HepG2 (cell line): Measurements from ENCODE around the gene TFF2. TPM values are rescaled to one million over a fixed set of nuclear protein-coding genes. Genes with fewer than 3 reads are reported as not detected.

Experiments used
- ATAC-seq: fragments of 200-7000 bp; cut with Tn5 transposase; 3 replicates; pipeline ENCODE4 v1.9.1; 2020; ENCODE audit warnings: mild to moderate bottlenecking, moderate library complexity
- BruUV-seq: library from RNA; stranded (reverse); fragments of 400-500 nt; replicated peaks from 2 replicates; lab custom pipeline; 2021; lab: Mats Ljungman, UMichigan
- CTCF ChIA-PET: fragments of 300-600 bp; formaldehyde crosslinking; extraction: SDS; loops from one replicate; lab custom pipeline; 2021; ENCODE audit warnings: low total read pairs, inconsistent platforms, low intra/inter-chr PET ratio; lab: Yijun Ruan, JAX
- POLR2A ChIA-PET: fragments of 350-600 bp; sonication (Branson Sonifier 250); formaldehyde crosslinking; loops from one replicate; lab custom pipeline; 2020; ENCODE audit warnings: antibody characterized with exemption, inconsistent platforms; lab: Yijun Ruan, JAX
- DNase-seq: peaks from one replicate; pipeline ENCODE4 v3.0.0-alpha.2; 2015; ENCODE audit warnings: low spot score
- FAIRE-seq: peaks from 3 replicates; lab custom pipeline; 2011; peaks lifted over from hg19 to GRCh38; lab: Jason Lieb, UNC
- H2AFZ ChIP-seq: one replicate; pipeline ENCODE4 v1.6.1; 2011; ENCODE audit warnings: low read length, inconsistent platforms
- H3K27ac ChIP-seq: fragments of 300-600 bp; 3 replicates; pipeline ENCODE4 v1.8.0; 2011; ENCODE audit warnings: mixed run types, mild to moderate bottlenecking, mixed read lengths, low read length, inconsistent platforms; ENCODE audit not compliant: insufficient read depth; ENCODE audit errors: extremely low read length
- H3K27me3 ChIP-seq, 2 experiments: fragments of 200-600 bp in 1 of 2; 2 replicates in 1 of 2; 3 replicates in 1 of 2; pipeline versions ENCODE4 v1.6.0 to v1.8.0; 2011; ENCODE audit warnings: low read length in 2 of 2, mild to moderate bottlenecking in 2 of 2, moderate library complexity in 2 of 2, inconsistent platforms in 1 of 2; ENCODE audit not compliant: insufficient read depth in 2 of 2, control insufficient read depth in 1 of 2
- H3K36me3 ChIP-seq, 2 experiments: fragments of 200-600 bp in 1 of 2; replicated peaks in 1 of 2; 2 replicates in 1 of 2; 3 replicates in 1 of 2; pipeline versions ENCODE4 v1.5.1 to v1.8.0; 2011; ENCODE audit warnings: low read length in 2 of 2, inconsistent platforms in 1 of 2; ENCODE audit not compliant: insufficient read depth in 2 of 2, control insufficient read depth in 1 of 2
- H3K4me1 ChIP-seq: 2 replicates; pipeline ENCODE4 v1.5.1; 2012; ENCODE audit warnings: low read length, inconsistent platforms; ENCODE audit not compliant: insufficient read depth
- H3K4me2 ChIP-seq: 2 replicates; pipeline ENCODE4 v1.6.0; 2011; ENCODE audit warnings: low read depth, low read length, inconsistent platforms
- H3K4me3 ChIP-seq, 3 experiments: fragments of 200-600 bp in 1 of 3; sonication (generic), shearing (Covaris generic) in 1 of 3; replicated peaks in 1 of 3; 2 replicates each; pipeline ENCODE4 v1.5.1; 2011 to 2016; ENCODE audit warnings: low read length in 3 of 3, inconsistent platforms in 2 of 3, low read depth in 2 of 3, mild to moderate bottlenecking in 2 of 3, control low read depth in 1 of 3, mixed read lengths in 1 of 3; ENCODE audit not compliant: insufficient read depth in 1 of 3
- H3K79me2 ChIP-seq: one replicate; pipeline ENCODE4 v1.6.1; 2011; ENCODE audit warnings: low read length, inconsistent platforms; ENCODE audit not compliant: insufficient read depth
- H3K9ac ChIP-seq: 2 replicates; pipeline ENCODE4 v1.6.0; 2011; ENCODE audit warnings: mild to moderate bottlenecking, low read depth, low read length, inconsistent platforms; ENCODE audit not compliant: insufficient read depth
- H3K9me3 ChIP-seq: 2 replicates; pipeline ENCODE4 v1.5.1; 2012; ENCODE audit warnings: mild to moderate bottlenecking, low read length
- H4K20me1 ChIP-seq: 2 replicates; pipeline ENCODE4 v1.6.0; 2011; ENCODE audit warnings: inconsistent platforms, mild to moderate bottlenecking, low read length, moderate library complexity; ENCODE audit not compliant: insufficient read depth
- KLF16 ChIP-seq, 2 experiments: sonication (generic) in 1 of 2; formaldehyde crosslinking in 1 of 2; IDR thresholded peaks; 2 replicates each; pipeline versions ENCODE4 v1.6.1 to v1.8.0; 2016 to 2023; ENCODE audit warnings: missing genetic modification reagents in 2 of 2, missing compliant biosample characterization in 1 of 2
- NFE2 ChIP-seq: sonication (generic); formaldehyde crosslinking; IDR thresholded peaks from 2 replicates; pipeline ENCODE4 v1.4.0; 2020; ENCODE audit warnings: missing genetic modification reagents
- RXRB ChIP-seq: IDR thresholded peaks from 2 replicates; pipeline ENCODE4 v1.6.1; 2016; ENCODE audit warnings: borderline replicate concordance, missing genetic modification reagents, missing compliant biosample characterization
- TBP ChIP-seq: sonication (generic); formaldehyde crosslinking; IDR thresholded peaks from 2 replicates; pipeline ENCODE4 v1.5.0; 2020; ENCODE audit warnings: missing genetic modification reagents
- ZFYVE20 ChIP-seq: sonication (generic); formaldehyde crosslinking; IDR thresholded peaks from 2 replicates; pipeline ENCODE4 v1.8.0; 2023; ENCODE audit warnings: low read depth, mild to moderate bottlenecking, moderate library complexity, missing genetic modification reagents, borderline replicate concordance
- ZNF644 ChIP-seq: IDR thresholded peaks from 2 replicates; pipeline ENCODE4 v1.6.1; 2016; ENCODE audit warnings: low read depth
- WGBS: methylation state at CpG from one replicate; pipeline ENCODE4 v1.1.6; 2017; ENCODE audit warnings: low lambda C conversion rate; 5-methylcytosine and 5-hydroxymethylcytosine counted together
- in situ Hi-C: cut with HindIII; loops from 2 replicates; pipeline ENCODE4 v1.10.0; 2017; ENCODE audit warnings: low pct_unique_long_range_greater_than_20kb; ENCODE audit not compliant: extremely low pct_ligation_motif_present
- intact Hi-C: fragments of 100-400 bp; cut with micrococcal nuclease; formaldehyde crosslinking; loops from one replicate; pipeline ENCODE4 v1.10.0; 2022; ENCODE audit not compliant: unreplicated experiment
- polyA plus RNA-seq, 8 experiments: library from polyadenylated mRNA; depleted of rRNA in 3 of 8; stranded (reverse) in 7 of 8; unstranded in 1 of 8; fragments of >200 nt; fragmentation: Illumina TruSeq in 4 of 8; extraction: Trizol in 4 of 8; gene quantifications; 2 replicates each; pipeline versions ENCODE4 v1.2.1 to v1.2.3, GENCODE V29; 2011 to 2016; ENCODE audit warnings: low read depth in 4 of 8, missing spikeins in 1 of 8, mixed read lengths in 1 of 8; ENCODE audit not compliant: insufficient read depth in 1 of 8
- total RNA-seq, 5 experiments: library from RNA; depleted of rRNA; stranded (reverse); fragments of >200 nt; fragmentation: Illumina TruSeq; extraction: Trizol; gene quantifications; 2 replicates each; pipeline ENCODE4 v1.2.3, GENCODE V29; 2016; ENCODE audit warnings: low read depth in 1 of 5
- TF ChIP-seq, protein P1 (sequence below): sonication (generic); formaldehyde crosslinking; IDR thresholded peaks from 2 replicates; pipeline ENCODE4 v1.5.1; 2020; ENCODE audit warnings: mild to moderate bottlenecking, missing genetic modification reagents, moderate library complexity
- TF ChIP-seq, protein P2 (sequence below), 2 experiments: sonication (generic) in 1 of 2; formaldehyde crosslinking in 1 of 2; IDR thresholded peaks; 2 replicates each; pipeline versions ENCODE4 v1.6.1 to v1.9.0; 2014 to 2022; ENCODE audit warnings: antibody characterized with exemption in 1 of 2, borderline replicate concordance in 1 of 2, inconsistent platforms in 1 of 2, low read depth in 1 of 2, missing genetic modification reagents in 1 of 2
- TF ChIP-seq, protein P3 (sequence below): sonication (generic); formaldehyde crosslinking; IDR thresholded peaks from 2 replicates; pipeline ENCODE4 v1.4.0; 2020; ENCODE audit warnings: missing genetic modification reagents

The TFF2 gene
- total and polyA plus RNA-seq, 2 of the 13 experiments (the other 11 are each of a cell fraction or from before 2014, with no cell fraction given), result 1.5 TPM; not detected in 1

DNA sequence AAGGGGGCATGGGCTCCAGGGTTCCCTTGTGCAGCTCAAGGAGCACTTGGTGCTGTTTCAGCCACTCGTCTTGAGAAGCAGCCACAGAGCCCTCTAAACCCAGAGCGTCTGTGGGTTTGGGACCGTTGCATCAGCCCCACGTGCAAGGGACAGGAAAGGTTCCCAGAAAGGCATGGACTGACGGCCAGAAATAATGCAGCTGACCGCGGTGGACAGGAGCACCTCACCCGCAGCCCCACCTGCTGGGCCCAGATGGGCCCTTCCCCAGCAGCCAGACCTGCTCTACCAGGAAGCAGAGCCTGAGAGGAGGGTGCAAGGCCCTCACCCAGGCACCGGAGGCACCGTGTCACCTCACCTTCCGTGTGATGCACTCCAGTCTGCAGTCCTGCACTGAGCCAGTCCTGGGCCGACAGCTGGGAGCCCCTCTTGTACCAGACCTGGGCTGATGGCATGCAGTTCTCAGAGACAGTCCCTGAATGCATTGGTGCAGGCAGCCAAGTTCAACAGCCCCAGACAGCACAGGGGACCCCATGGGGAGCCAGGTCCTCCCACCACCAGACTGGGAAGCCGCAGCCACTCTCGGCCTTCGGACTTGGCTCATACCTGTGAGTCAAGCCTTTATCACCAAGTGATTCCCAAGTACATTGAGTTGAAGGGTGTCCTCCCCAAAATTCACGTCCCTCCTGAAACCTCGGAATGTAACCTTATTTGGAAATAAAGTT, 30.8 kb downstream of the TFF2 start:
- Histone ChIP-seq H3K4me1 (peaks cover 15% of the 10 kb centered on the region), H2AFZ (no peak overlapping the region), H3K27ac (no peak overlapping the region), H3K36me3 (no peaks in the 10 kb centered on the region), H3K79me2 (no peaks in the 10 kb centered on the region), H4K20me1 (no peaks in the 10 kb centered on the region), H3K9me3 (no peaks in the 10 kb centered on the region), H3K4me2 (no peak overlapping the region), H3K27me3 (peaks cover 0 to 9% of the 10 kb centered on the region in 2 experiments; a peak in 2 of 5 replicates), H3K9ac (no peak overlapping the region), H3K4me3 (no peak overlapping the region)
- intact Hi-C loops (no loop called here), in situ Hi-C loops (no loop called here)
- no peak for FAIRE-seq
- no TSS peak for BruUV-seq
- peak; percentile 27; the same call in 2 of the 3 replicates for ATAC-seq
- DNase-seq, result no peak
- POLR2A ChIA-PET, result no interaction called here
- 71% methylated on average over 4 of the region's 17 CpGs for WGBS
- CTCF ChIA-PET, result no interaction called here
- no peak for TF ChIP-seq RXRB (CRISPR knock-in tag)
- TF ChIP-seq, protein P1, sequence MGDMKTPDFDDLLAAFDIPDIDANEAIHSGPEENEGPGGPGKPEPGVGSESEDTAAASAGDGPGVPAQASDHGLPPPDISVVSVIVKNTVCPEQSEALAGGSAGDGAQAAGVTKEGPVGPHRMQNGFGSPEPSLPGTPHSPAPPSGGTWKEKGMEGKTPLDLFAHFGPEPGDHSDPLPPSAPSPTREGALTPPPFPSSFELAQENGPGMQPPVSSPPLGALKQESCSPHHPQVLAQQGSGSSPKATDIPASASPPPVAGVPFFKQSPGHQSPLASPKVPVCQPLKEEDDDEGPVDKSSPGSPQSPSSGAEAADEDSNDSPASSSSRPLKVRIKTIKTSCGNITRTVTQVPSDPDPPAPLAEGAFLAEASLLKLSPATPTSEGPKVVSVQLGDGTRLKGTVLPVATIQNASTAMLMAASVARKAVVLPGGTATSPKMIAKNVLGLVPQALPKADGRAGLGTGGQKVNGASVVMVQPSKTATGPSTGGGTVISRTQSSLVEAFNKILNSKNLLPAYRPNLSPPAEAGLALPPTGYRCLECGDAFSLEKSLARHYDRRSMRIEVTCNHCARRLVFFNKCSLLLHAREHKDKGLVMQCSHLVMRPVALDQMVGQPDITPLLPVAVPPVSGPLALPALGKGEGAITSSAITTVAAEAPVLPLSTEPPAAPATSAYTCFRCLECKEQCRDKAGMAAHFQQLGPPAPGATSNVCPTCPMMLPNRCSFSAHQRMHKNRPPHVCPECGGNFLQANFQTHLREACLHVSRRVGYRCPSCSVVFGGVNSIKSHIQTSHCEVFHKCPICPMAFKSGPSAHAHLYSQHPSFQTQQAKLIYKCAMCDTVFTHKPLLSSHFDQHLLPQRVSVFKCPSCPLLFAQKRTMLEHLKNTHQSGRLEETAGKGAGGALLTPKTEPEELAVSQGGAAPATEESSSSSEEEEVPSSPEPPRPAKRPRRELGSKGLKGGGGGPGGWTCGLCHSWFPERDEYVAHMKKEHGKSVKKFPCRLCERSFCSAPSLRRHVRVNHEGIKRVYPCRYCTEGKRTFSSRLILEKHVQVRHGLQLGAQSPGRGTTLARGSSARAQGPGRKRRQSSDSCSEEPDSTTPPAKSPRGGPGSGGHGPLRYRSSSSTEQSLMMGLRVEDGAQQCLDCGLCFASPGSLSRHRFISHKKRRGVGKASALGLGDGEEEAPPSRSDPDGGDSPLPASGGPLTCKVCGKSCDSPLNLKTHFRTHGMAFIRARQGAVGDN (CRISPR knock-in tag), result 0 out of 2 replicates have a peak, but pooled peaks have one; percentile 11
- TF ChIP-seq TBP, result no peak
- TF ChIP-seq ZNF644 (CRISPR knock-in tag), result no peak
- TF ChIP-seq KLF16 (CRISPR knock-in tag; IDR thresholded peaks at IDR 0.05), result no peak
- TF ChIP-seq ZFYVE20, result no peak
- TF ChIP-seq, protein P2, sequence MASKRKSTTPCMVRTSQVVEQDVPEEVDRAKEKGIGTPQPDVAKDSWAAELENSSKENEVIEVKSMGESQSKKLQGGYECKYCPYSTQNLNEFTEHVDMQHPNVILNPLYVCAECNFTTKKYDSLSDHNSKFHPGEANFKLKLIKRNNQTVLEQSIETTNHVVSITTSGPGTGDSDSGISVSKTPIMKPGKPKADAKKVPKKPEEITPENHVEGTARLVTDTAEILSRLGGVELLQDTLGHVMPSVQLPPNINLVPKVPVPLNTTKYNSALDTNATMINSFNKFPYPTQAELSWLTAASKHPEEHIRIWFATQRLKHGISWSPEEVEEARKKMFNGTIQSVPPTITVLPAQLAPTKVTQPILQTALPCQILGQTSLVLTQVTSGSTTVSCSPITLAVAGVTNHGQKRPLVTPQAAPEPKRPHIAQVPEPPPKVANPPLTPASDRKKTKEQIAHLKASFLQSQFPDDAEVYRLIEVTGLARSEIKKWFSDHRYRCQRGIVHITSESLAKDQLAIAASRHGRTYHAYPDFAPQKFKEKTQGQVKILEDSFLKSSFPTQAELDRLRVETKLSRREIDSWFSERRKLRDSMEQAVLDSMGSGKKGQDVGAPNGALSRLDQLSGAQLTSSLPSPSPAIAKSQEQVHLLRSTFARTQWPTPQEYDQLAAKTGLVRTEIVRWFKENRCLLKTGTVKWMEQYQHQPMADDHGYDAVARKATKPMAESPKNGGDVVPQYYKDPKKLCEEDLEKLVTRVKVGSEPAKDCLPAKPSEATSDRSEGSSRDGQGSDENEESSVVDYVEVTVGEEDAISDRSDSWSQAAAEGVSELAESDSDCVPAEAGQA (IDR thresholded peaks at IDR 0.05; ENCODE audit: low read depth), result no peak
- TF ChIP-seq, protein P2 (CRISPR knock-in tag; IDR thresholded peaks at IDR 0.05; ENCODE audit: borderline replicate concordance), result no peak
- TF ChIP-seq NFE2 (CRISPR knock-in tag), result no peak
- TF ChIP-seq, protein P3, sequence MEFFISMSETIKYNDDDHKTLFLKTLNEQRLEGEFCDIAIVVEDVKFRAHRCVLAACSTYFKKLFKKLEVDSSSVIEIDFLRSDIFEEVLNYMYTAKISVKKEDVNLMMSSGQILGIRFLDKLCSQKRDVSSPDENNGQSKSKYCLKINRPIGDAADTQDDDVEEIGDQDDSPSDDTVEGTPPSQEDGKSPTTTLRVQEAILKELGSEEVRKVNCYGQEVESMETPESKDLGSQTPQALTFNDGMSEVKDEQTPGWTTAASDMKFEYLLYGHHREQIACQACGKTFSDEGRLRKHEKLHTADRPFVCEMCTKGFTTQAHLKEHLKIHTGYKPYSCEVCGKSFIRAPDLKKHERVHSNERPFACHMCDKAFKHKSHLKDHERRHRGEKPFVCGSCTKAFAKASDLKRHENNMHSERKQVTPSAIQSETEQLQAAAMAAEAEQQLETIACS (CRISPR knock-in tag), result no peak
